PC-3 (cell line): Measurements from ENCODE around the gene CALM1.

Experiments
- EZH2 ChIP-seq: fragments of 300-600 bp; sonication (generic); IDR thresholded peaks from one replicate; pipeline ENCODE4 v1.6.1; 2017; ENCODE audit warnings: antibody characterized with exemption, mild to moderate bottlenecking, low read length; ENCODE audit not compliant: unreplicated experiment
- EZH2phosphoT487 ChIP-seq: fragments of 300-600 bp; sonication (generic); IDR thresholded peaks from 2 replicates; pipeline ENCODE4 v1.6.1; 2018; ENCODE audit warnings: mild to moderate bottlenecking, antibody characterized with exemption, low read length, borderline replicate concordance
- TF ChIP-seq, protein P1 (sequence below): fragments of 300-600 bp; sonication (generic); conservative IDR thresholded peaks from 2 replicates; pipeline ENCODE4 v1.5.1; 2017; ENCODE audit warnings: antibody characterized with exemption, low read depth, mild to moderate bottlenecking, low read length

- TF ChIP-seq, protein P1, sequence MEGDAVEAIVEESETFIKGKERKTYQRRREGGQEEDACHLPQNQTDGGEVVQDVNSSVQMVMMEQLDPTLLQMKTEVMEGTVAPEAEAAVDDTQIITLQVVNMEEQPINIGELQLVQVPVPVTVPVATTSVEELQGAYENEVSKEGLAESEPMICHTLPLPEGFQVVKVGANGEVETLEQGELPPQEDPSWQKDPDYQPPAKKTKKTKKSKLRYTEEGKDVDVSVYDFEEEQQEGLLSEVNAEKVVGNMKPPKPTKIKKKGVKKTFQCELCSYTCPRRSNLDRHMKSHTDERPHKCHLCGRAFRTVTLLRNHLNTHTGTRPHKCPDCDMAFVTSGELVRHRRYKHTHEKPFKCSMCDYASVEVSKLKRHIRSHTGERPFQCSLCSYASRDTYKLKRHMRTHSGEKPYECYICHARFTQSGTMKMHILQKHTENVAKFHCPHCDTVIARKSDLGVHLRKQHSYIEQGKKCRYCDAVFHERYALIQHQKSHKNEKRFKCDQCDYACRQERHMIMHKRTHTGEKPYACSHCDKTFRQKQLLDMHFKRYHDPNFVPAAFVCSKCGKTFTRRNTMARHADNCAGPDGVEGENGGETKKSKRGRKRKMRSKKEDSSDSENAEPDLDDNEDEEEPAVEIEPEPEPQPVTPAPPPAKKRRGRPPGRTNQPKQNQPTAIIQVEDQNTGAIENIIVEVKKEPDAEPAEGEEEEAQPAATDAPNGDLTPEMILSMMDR: no peak
- no peak for TF ChIP-seq EZH2phosphoT487
- no peak for TF ChIP-seq EZH2
Observed at GRCh38 chr14:90412058-90412457, 15.2 kb downstream of the CALM1 start.
